SIG-M5 treated with dmso at 0.1 percent for 504 hours (cell line): ENCODE data around the gene PHOX2A.

Experiments used
- DNase-seq: peaks from one replicate; lab custom pipeline; 2025; ENCODE audit not compliant: unreplicated experiment; lab: John Stamatoyannopoulos, UW

PHOX2A gene

DNA sequence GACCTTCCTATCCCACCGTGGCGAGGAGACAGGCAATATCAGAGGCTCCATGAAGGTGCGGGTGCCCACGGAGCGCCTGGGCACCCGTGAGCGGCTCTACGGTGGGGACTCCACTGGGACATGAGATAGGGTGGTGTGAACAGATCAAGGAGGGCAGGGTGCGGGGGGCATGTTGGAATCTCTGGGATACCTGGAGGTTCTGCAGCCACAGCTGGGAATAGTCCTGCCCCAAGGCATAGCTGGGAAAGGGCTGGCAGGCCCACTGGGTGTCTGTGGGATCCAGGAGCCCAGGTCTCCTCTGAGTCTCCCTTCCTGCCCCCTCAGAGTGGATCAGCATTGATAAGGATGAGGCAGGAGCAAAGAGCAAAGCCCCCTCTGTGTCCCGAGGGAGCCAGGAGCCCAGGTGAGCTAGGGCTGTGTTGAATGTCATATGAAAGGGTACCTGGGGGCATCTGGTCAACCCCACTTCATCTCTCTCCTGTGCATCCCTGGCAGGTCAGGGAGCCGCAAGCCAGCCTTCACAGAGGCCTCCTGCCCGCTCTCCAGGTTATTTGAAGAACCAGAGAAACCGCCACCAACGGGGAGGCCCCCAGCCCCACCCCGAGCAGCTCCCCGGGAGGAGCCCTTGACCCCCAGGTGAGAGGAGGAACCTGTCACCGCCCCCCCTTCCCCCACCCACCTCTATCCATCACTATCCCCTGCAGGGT, 8.5 kb downstream of the PHOX2A start:
- no peak for DNase-seq

DNA sequence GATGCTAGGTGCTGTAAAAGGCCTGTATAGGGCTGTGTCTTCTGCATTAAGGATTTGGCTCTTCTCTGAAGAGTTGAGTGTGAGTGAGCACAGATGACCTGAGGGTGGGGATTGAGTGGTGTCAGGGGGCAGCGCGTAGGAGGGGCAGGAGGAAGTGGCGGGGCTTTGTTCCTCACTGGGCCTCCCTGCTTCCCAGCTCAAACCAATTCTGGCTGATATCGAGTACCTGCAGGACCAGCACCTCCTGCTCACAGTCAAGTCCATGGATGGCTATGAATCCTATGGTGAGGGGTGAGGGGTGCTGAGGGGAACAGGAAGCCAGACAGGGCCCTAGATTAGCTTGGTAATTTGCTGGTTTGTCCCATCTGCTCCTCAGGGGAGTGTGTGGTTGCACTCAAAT, 9.1 kb downstream of the PHOX2A start:
- DNase-seq: no peak

DNA sequence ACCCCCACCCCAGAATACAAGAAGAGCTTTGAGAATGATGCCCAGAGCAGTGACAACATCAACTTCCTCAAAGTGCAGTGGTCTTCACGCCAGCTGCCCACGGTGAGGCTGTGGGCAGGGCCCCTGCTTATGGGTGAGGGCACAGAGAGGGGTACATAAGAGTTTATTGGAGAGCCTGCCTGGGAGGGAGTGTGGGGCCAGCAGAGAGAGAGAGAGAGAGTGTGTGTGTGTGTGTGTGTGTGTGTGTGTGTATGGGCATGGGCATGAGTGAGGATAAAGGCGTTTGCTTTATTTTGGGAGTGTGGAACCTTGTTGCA, 9.5 kb downstream of the PHOX2A start:
- no peak for DNase-seq

DNA sequence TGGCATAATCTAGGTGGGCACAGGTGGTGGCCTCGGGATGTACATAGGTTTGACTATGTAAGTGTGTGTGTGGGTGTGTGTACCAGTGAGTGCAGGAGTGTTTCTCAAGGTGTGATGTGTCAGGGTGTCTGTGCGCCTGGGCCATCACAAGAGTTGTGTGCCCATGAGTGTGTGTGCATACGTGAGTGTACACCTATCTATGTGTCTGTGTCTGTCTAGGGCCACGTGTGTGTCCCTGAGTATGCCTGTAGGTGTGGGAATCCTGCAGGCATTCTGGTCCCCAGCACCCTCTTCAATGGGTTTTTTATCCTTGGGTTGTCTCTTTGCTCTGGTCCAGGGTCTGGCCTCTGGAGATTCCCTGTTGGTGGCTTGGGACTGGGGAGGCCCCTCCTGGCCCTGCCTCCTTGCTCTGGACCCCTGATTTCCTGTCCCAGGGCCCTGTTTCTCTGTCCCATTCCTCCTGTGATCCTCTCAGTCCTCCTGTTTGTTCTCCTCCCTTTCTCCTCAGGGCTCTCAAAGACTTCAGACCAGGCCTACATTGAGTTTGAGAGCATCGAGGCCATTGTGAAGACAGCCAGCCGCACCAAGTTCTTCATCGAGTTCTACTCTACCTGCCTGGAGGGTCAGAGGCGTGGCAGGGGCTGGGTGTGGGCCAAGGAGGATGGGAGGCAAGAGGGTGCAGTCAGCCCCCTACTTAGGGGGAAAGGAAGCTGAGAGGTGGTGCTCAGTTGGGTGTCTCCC, 10.0 kb downstream of the PHOX2A start:
- no peak for DNase-seq

DNA sequence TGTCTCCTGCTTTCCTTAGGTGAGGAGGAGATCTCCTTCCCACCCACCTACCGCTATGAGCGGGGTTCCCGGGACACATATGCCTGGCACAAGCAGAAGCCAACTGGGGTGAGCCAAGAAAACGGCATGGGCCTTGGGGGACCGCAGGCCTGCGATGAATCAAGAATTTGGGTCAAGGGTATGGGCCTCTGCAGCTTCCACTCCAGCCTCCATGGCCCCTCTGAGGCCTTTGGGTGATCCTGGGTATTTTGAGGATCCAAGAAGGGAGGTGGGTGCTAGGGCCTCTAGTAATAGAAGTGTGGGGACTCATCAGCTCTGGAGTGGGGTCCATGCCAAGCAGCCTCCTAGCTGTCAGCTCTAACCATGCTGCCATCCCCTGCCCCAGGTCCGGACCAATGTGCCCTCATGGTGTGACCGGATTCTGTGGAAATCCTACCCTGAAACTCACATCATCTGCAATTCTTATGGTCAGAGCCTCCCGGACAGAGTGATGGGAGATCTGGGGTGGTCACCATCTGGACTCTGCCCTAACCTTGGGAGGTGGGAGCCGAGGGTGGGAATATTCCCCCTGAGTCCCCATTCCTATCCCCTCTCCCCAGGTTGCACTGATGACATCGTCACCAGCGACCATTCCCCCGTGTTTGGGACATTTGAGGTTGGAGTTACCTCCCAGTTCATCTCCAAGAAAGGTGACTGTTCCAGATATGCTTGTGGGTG, 10.8 kb downstream of the PHOX2A start:
- DNase-seq: no peak

DNA sequence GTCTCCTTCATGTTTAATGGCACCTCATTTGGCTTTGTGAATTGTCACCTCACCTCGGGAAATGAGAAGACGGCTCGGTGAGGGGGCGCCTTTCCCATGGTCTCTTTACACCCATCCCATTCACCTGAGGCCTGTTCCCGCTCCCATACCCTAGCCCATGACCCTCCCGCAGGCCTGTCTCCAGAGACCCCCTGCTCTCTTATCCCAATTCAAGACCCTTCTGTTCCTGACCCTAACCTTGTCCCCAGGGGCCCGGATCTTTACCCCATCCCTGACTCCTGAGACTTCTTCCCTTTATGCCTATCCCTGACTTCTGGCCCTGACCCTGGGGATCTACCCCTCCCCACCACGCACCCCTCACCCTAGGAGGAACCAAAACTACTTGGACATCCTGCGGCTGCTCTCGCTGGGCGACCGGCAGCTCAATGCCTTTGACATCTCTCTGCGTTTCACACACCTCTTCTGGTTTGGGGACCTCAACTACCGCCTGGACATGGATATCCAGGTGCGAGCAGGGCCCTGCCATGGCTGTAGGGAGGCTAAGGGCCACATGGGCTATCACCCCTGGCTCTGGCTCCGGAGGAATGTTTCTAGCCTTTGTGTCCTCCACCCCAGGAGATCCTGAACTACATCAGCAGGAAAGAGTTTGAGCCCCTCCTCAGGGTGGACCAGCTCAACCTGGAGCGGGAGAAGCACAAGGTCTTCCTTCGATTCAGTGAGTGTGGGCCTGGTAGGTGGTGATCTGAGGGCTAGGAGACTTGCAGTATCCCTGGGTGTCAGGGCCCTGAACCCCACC, 11.5 kb downstream of the PHOX2A start:
- no peak for DNase-seq

DNA sequence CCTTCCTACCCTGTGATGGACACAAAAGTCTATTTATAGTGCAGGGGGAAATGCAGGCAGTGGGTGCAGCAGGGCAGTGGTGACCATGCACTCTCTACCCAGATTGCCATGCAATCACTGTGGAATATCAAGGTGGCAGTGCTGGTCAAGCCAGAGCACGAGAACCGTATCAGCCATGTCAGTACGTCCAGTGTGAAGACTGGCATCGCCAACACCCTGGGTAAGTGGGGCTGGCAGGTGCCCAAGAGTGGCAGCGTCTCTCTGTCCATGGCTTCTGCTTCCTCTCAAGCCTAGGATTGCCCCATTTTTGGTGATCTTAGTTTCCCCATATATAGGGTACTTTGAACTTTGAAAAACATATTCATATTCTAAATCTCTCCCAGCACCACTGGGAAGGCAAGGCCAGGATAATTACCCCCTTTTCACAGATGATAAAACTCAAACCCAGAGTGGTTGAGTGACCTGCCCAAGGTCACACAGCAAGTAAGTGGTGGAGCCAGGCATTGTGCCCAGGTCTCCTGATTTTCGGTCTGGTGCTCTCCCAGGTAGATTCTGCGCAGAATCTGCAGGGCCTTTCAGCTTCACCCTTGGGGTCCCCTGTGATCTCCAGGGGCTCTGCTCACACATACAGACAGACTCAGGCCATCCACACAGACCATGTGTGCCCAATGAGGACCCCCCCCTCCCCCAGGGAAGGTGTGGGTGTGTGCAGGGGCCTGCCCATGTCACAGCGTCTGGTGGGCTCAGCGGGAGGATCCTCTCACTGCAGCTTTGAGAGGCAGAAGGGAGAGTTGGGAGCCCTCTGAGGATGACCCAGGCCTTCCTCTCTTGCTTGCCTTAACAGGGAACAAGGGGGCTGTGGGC, 12.3 kb downstream of the PHOX2A start:
- no peak for DNase-seq

DNA sequence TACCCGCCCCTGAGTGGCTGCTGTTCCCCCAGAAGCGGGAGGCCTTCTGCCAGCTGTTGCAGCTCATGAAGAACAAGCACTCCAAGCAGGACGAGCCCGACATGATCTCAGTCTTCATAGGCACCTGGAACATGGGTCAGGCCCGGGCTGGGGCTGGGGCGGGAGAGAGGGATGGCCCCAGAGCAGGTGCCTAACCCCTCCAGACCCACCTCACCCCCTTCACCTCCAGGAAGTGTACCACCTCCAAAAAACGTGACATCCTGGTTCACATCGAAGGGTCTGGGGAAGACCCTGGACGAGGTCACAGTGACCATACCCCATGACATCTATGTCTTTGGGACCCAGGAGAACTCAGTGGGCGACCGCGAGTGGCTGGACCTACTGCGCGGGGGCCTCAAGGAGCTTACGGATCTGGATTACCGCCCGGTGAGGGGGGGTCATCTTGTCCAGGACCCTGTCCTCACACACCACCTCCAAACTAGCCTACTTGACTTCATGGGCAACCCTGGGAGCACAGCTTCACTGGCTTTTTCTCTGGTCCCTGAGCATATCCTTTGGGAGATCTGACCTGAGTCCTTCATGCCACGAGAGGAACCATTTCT, 13.1 kb downstream of the PHOX2A start:
- DNase-seq: no peak

DNA sequence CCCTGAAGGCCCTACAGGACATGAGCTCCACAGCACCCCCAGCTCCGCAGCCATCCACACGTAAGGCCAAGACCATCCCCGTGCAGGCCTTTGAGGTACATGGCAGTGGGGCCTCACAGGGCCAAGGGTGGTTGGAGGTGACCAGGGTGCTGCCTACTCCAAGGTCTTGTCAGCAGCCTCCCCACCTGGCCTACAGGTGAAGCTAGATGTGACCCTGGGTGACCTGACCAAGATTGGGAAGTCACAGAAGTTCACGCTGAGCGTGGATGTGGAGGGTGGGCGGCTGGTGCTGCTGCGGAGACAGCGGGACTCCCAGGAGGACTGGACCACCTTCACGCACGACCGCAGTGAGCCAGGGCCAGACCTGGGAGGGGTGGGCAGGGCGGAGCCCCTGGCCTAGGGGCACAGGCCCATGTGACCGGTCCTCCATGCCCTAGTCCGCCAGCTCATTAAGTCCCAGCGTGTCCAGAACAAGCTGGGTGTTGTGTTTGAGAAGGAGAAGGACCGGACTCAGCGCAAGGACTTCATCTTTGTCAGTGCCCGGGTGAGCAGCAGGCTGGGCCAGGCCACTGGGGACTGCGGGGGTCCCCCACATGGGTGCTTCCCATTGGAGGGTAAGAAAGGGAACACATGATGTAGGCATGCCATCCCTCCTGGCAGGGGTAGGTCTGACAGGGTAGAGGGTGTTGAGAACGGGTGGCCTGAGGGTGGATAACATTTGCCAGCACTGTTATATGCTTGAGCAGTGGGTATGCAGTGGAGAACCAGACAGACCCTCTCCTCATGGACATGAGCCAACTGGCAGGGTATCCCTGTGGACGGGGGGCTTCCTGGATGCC, 13.8 kb downstream of the PHOX2A start:
- DNase-seq: no peak

DNA sequence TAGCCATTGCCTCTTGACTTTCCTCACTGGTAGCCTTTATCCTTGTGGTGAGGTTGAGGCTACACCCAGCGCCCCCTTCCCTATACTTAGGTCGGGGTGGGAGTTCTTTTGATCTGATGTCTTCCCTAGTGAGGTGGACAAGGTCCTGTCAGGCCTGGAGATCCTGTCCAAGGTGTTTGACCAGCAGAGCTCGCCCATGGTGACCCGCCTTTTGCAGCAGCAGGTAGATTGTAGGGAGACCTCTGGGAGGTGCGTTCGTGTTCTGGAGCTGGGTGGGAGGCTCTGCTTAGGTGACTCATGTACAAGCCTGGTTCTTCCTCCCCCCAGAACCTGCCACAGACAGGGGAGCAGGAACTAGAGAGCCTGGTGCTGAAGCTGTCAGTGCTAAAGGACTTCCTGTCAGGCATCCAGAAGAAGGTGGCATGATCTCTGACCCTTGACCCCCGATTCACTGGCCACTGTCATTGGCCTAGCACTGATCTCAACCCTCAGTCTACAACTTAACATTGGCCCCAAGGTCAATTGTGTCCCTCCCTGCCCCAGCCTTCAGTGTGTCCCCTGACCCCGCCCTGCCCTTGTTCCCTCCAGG, 14.5 kb downstream of the PHOX2A start:
- no peak for DNase-seq

DNA sequence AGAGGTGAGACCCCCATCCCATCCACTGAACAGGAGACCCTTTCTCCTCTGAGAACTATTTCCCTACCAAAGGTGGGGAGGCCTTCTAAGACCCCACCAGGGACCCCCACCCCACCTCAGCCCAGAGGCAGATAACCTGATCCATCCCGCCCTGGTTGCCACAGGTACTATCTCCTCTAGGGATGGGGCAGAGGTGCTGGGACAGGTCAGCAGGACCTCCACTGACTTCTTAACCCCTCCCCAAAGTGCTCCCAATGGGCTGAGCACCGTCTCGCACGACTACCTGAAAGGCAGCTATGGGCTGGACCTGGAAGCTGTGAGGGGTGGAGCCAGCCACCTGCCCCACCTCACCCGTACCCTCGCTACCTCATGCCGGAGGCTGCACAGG, 15.1 kb downstream of the PHOX2A start:
- no peak for DNase-seq

DNA sequence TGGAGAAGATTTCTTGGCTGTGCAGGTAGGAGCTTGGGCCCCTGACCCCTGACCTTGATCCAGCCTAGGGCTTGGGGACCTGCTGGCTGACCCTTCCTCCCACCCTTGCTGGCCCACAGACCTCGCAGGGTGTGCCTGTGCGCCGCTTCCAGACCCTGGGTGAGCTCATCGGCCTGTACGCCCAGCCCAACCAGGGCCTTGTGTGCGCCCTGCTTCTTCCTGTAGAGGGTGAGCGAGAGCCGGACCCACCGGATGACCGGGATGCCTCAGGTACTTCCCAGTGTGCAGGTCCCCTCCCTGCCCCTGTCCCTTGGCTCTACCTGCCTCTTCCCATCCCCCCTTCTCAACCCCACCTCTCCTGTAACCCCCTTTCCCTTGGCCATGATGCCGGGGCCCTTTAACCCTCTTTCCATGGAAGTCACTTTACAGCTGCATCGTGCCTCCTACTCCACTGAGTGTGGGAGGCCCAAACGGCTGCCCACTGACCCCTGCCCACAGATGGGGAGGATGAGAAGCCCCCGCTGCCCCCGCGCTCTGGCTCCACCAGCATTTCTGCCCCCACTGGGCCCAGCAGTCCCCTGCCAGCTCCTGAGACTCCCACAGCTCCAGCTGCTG, 15.6 kb downstream of the PHOX2A start:
- no peak for DNase-seq

DNA sequence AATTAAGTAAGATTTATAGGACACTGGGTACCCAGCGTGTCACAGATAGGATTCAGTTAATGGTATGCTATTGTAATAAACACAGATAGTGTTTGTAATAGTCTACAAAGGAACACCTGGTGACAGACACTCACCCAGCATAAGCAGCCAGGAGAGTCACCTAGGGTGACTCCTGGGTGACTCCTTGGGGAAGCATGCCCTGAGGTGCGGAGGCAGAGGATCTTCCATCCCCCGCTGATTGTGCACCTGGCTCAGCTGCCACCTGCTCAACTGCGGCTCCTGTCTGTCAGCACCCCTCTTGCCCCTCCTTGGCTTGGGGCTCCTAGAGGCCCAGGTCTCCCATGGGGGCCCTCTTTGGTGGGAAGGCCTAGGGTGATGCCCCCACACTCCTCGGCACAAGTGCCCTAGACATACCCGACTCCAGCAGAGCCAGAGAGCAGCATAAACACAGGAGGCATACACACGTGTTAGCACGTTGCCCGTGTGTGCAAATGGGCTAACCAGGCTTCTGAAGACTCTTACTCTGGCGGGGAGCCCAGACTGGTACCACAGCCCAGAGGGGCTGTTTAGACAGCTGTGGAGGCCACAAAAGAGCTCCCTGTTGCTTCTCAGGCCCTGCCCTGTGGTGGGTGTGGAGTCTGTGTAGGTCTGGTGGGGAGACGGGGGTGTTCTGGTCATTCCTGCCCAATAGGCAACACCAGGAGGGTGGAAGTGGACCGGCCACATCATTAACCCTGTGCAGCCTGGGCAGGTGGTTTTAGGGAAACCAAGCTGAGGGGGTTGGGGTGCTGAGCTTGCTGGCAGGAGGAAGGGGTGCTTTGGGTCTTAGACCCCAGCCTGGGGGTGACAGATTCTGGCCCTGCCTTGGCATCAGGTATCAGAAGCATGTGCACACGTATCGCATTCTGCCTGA, 16.4 kb downstream of the PHOX2A start:
- DNase-seq: no peak

DNA sequence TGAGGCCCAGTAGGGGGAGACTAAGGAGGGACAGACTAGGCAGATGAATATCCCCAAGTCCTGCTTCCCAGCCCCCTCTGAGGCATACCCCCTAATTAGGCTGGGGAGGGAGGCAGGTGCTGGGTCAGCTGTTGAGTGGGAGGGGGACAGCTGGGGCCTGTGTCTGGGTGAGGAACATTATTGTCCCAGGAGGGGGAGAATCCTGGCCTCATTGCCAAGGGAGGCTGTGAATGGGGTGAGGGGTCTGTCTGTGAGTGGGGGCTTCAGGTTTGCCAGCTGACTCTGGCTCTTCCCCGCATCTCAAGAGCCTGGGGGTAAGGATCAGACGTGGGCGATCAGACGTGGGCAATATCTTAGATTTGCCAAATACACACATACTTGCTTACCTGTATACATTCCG, 17.3 kb downstream of the PHOX2A start:
- no peak for DNase-seq

DNA sequence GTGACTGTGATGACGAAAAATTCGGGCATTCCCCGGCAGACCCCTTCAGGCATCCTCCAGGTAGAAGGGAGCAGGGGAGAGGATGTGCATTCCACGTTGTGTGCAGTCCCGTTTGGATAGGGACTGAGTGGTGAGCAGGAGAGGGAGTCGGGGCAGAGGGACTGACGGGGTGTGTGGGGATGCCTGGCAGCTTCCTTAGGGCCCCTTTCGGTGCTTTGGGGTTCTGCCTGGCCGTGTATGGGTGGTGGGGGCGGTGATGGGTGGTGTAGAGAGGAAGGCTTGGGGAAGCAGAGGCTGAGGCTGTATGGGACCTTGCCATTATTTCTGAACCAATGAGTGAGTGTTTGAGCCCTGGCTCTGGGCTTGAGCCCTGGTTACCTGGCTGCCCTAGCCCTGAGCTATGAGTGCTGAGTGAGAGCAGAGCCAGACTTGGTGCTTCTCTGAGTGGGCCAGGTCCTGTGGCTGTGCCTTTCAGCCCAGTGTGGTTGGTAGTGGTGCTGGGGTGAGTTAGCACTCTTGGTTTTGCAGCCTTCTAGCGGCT, 18.5 kb downstream of the PHOX2A start:
- DNase-seq: no peak

DNA sequence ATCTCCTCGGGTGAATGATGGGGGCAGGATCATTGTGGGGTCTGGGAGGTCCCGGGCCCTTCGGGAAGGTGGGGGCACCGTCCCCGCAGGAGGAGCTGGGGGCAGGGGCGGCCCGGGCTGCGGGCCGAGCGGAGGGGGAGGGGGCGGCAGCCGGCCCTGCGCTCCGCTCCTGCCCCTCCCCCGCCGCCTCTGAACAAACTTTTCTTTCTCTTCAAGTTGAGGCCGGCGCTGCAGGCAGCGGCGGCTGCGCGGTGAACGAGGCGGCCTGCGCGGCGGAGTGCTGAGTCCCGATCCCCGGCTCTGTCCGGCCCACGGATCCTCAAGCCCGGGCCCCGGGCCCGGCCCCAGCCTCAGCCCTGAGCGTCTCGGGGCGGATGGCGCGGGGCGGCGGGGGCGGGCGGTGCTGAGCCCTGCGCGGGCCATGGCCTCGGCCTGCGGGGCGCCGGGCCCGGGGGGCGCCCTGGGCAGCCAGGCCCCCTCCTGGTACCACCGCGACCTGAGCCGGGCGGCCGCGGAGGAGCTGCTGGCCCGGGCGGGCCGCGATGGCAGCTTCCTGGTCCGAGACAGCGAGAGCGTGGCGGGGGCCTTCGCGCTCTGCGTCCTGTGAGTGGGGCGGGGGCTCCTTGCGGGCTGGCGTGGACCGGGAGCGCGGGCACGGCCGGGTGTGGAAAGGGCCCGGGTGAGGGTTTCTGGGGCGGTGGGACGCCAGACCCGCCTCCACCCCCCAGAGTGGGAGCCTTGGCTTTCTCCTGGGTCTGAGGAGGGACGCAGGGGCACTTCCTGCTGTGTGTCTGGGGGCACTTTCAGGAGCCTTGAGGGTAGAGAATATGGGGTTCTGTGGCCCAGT, 19.2 kb downstream of the PHOX2A start, which contains the start of gene INPPL1:
Gene INPPL1 (plus strand): TSS at position 204 of the 847 bp plus-strand sequence. CDS start 218 bp downstream, at position 422.
- DNase-seq: no peak
